TTC549 (cell line): ENCODE data around the gene SRGAP1.

Source experiments
- FAIRE-seq: peaks from 2 replicates; lab custom pipeline; 2012; peaks lifted over from hg19 to GRCh38; lab: Jason Lieb, UNC

Gene SRGAP1

GRCh38 chr12:63967358-63968145 lies 123.1 kb downstream of the SRGAP1 start:
- FAIRE-seq = no peak

- FAIRE-seq = no peak
Measured at GRCh38 chr12:63968673-63969072, 124.2 kb downstream of the SRGAP1 start.

- no peak for FAIRE-seq
Measured at GRCh38 chr12:63976902-63977395, 132.4 kb downstream of the SRGAP1 start.

GRCh38 chr12:63977441-63977840 lies 132.9 kb downstream of the SRGAP1 start:
- no peak for FAIRE-seq

- no peak for FAIRE-seq
Measured at GRCh38 chr12:63978519-63978918, 134.0 kb downstream of the SRGAP1 start.

GRCh38 chr12:63980211-63980610 lies 135.7 kb downstream of the SRGAP1 start:
- no peak for FAIRE-seq

GRCh38 chr12:63981343-63981742 lies 136.8 kb downstream of the SRGAP1 start:
- FAIRE-seq = no peak

GRCh38 chr12:63982604-63983295 lies 138.2 kb downstream of the SRGAP1 start:
- FAIRE-seq = no peak

GRCh38 chr12:63985456-63985855 lies 141.0 kb downstream of the SRGAP1 start:
- no peak for FAIRE-seq

- FAIRE-seq = no peak
Measured at GRCh38 chr12:63985945-63986344, 141.4 kb downstream of the SRGAP1 start.

GRCh38 chr12:63989301-63989845 lies 144.9 kb downstream of the SRGAP1 start:
- no peak for FAIRE-seq

- no peak for FAIRE-seq
Measured at GRCh38 chr12:63990828-63991547, 146.5 kb downstream of the SRGAP1 start.

- FAIRE-seq = no peak
Measured at GRCh38 chr12:63994704-63995103, 150.2 kb downstream of the SRGAP1 start.

GRCh38 chr12:63995512-63995911 lies 151.0 kb downstream of the SRGAP1 start:
- no peak for FAIRE-seq

- no peak for FAIRE-seq
Measured at GRCh38 chr12:63996556-63996955, 152.1 kb downstream of the SRGAP1 start.

GRCh38 chr12:63997198-63997597 lies 152.7 kb downstream of the SRGAP1 start:
- FAIRE-seq = no peak

- no peak for FAIRE-seq
Measured at GRCh38 chr12:63998584-63998983, 154.1 kb downstream of the SRGAP1 start.

- FAIRE-seq = no peak
Measured at GRCh38 chr12:63999853-64000252, 155.4 kb downstream of the SRGAP1 start.

GRCh38 chr12:64001439-64001838 lies 156.9 kb downstream of the SRGAP1 start:
- no peak for FAIRE-seq

- FAIRE-seq = no peak
Measured at GRCh38 chr12:64004641-64005040, 160.1 kb downstream of the SRGAP1 start.

GRCh38 chr12:64006211-64006825 lies 161.8 kb downstream of the SRGAP1 start:
- no peak for FAIRE-seq

GRCh38 chr12:64007853-64008252 lies 163.4 kb downstream of the SRGAP1 start:
- no peak for FAIRE-seq
